Astrocyte (in vitro differentiated cells and primary cell): Measurements from ENCODE around the gene PHOSPHO1.

Source experiments
- CTCF ChIP-seq: IDR thresholded peaks from 2 replicates; pipeline ENCODE4 v1.5.1; 2011; ENCODE audit warnings: low read depth, mild to moderate bottlenecking, inconsistent platforms, low read length, moderate library complexity; ENCODE audit not compliant: insufficient read depth
- EZH2 ChIP-seq: IDR thresholded peaks from 2 replicates; pipeline ENCODE4 v1.6.1; 2012; ENCODE audit warnings: mild to moderate bottlenecking, low read length, inconsistent platforms; ENCODE audit not compliant: insufficient read depth

DNA sequence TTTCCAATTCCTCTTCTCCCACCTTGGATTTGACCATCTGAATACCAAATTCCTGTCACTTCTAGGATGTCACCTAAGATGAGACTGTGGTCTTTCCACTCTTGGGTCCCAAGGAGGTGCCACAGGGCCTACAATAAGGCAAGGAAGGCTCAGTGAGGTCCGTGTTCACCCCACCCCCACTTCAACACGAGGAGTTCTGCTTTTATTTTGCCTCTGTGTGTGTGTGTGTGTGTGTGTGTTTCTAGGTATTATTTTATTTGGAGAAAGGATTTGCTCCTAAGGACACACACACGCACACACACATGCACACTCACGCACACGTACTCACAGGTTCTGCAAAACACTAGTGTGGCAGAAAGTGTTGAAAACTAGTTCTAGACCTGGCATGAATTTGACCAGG, 24.5 kb upstream of the PHOSPHO1 start:
- no peak for TF ChIP-seq CTCF
- no peak for TF ChIP-seq EZH2
